NCI-H2171 (cell line): ENCODE measurements around the gene LILRA1.
"Not testable (repeated sequence)": the region's sequence is repeated elsewhere in the genome, so short reads cannot be mapped to it uniquely, and the experiment has no call there.

Experiments
- DNase-seq: peaks from one replicate; lab custom pipeline; 2025; lab: John Stamatoyannopoulos, UW

Gene LILRA1

GRCh38 chr19:54624934-54625730, 31.7 kb downstream of the LILRA1 start:
- not testable (repeated sequence) for DNase-seq

GRCh38 chr19:54626757-54627156, 33.3 kb downstream of the LILRA1 start:
- no peak for DNase-seq

GRCh38 chr19:54627912-54628311, 34.5 kb downstream of the LILRA1 start:
- not testable (repeated sequence) for DNase-seq

- DNase-seq: not testable (repeated sequence)
Measured at GRCh38 chr19:54630262-54630661, 36.8 kb downstream of the LILRA1 start, which contains the start of gene LILRB1. Gene LILRB1 (plus strand): TSS chr19:54630484. CDS start chr19:54631074, 590 bp downstream.

- DNase-seq: no peak
Measured at GRCh38 chr19:54630782-54631181, 37.4 kb downstream of the LILRA1 start.

- DNase-seq: not testable (repeated sequence)
Measured at GRCh38 chr19:54631489-54632337, 38.3 kb downstream of the LILRA1 start.

GRCh38 chr19:54632517-54632916, 39.1 kb downstream of the LILRA1 start:
- DNase-seq: not testable (repeated sequence)

GRCh38 chr19:54633401-54633800, 40.0 kb downstream of the LILRA1 start:
- DNase-seq: no peak

- DNase-seq: not testable (repeated sequence)
Measured at GRCh38 chr19:54636081-54636480, 42.6 kb downstream of the LILRA1 start.

- no peak for DNase-seq
Measured at GRCh38 chr19:54638683-54639082, 45.3 kb downstream of the LILRA1 start.

- not testable (repeated sequence) for DNase-seq
Measured at GRCh38 chr19:54642953-54643352, 49.5 kb downstream of the LILRA1 start.

- DNase-seq: not testable (repeated sequence)
Measured at GRCh38 chr19:54643583-54643982, 50.2 kb downstream of the LILRA1 start.

GRCh38 chr19:54644056-54644455, 50.6 kb downstream of the LILRA1 start:
- DNase-seq: no peak

GRCh38 chr19:54646331-54646841, 53.0 kb downstream of the LILRA1 start:
- no peak for DNase-seq

GRCh38 chr19:54648129-54648528, 54.7 kb downstream of the LILRA1 start:
- DNase-seq: no peak

GRCh38 chr19:54650108-54650655, 56.8 kb downstream of the LILRA1 start:
- no peak for DNase-seq
